ENCODE results near the gene EVI5. TPM values are rescaled to one million over a fixed set of nuclear protein-coding genes. Genes with fewer than 3 reads are reported as not detected.

Gene EVI5
- total RNA-seq (ENCODE audit: low replicate concordance) = 13.7 TPM in 2 replicates

DNA sequence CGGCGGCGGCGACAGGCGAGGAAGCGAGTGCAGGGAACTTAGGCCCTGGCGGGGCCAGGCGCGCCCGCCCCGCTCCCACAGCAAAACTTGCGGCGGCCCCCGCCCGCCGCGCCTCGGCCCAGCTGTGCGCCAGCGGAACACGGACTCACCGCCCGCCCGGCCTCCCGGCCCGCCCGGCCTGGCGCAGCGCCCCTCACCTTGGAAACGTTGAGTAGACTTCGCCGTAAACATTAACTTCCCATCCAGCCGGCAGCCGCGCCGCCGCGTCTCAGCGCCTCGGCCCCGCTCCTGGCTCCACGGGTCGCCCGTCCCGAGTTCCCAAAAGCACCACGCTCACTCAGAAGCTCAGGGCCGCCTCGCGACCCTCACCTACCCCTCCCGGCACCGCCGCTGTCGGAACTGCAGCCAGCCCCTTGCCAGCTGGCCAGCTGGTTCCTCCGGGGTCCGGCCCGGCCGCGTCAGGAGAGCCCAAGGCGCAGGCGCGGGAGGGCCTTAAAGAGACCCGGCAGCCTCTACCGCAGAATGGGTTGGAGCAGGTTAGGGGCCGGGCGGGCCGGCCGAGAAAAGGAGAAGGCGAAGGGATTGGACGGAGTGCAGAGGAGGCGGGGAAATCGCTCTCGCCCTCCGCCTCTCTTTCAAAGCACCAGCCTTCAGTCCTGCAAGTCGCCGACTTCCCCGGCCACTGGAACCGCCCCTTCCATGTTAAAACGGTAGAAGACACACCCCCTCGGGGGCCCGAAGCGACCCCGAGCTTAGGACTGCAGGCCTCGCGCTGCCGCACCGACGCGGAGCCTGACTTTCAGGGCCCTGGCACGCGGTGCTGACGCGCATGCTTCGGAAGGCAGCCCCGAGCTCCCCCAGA lies at the start of gene EVI5:
EVI5 (minus strand) TSS at position 470 of the 862 bp plus-strand sequence. CDS start 48,562 bp downstream, outside the sequence.
- Histone ChIP-seq H3F3A (ENCODE audit: low read depth) (peaks cover 27% of the 10 kb centered on the region), H2AFZ (replicated peaks) (peak within 1 kb of the TSS; percentile 90), H3K9me3 (ENCODE audit: low read depth) (no peaks in the 10 kb centered on the region), H4K20me1 (ENCODE audit: low read depth) (no peaks in the 10 kb centered on the region), H3K9ac (peak within 1 kb of the TSS; percentile 33), H3K36me3 (no peaks in the 10 kb centered on the region), H3K4me1 (no peaks in the 10 kb centered on the region), H3K79me2 (ENCODE audit: low read depth) (peaks cover 40% of the 10 kb centered on the region), H3K4me2 (peak within 1 kb of the TSS; percentile 84), H3K4me3 (peak within 1 kb of the TSS; percentile 70), H3K27me3 (peaks cover 4% of the 10 kb centered on the region), H3K27ac (peak within 1 kb of the TSS; percentile 55)
- H3K4me3 Mint-ChIP-seq = peak within 1 kb of the TSS; percentile 90
- H3K36me3 Mint-ChIP-seq = peaks cover 8% of the 10 kb centered on the region
- TF ChIP-seq EZH2phosphoT487 (IDR thresholded peaks at IDR 0.05) (no peak), EZH2 (IDR thresholded peaks at IDR 0.05) (peak; percentile 50)
- TF ChIP-seq, protein P1, sequence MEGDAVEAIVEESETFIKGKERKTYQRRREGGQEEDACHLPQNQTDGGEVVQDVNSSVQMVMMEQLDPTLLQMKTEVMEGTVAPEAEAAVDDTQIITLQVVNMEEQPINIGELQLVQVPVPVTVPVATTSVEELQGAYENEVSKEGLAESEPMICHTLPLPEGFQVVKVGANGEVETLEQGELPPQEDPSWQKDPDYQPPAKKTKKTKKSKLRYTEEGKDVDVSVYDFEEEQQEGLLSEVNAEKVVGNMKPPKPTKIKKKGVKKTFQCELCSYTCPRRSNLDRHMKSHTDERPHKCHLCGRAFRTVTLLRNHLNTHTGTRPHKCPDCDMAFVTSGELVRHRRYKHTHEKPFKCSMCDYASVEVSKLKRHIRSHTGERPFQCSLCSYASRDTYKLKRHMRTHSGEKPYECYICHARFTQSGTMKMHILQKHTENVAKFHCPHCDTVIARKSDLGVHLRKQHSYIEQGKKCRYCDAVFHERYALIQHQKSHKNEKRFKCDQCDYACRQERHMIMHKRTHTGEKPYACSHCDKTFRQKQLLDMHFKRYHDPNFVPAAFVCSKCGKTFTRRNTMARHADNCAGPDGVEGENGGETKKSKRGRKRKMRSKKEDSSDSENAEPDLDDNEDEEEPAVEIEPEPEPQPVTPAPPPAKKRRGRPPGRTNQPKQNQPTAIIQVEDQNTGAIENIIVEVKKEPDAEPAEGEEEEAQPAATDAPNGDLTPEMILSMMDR (IDR thresholded peaks at IDR 0.05) = no peak
- peak within 1 kb of the TSS; percentile 60 for H3K27ac Mint-ChIP-seq
- H3K9me3 Mint-ChIP-seq = no peaks in the 10 kb centered on the region
- DNase-seq (ENCODE audit: low spot score) = peak; percentile 99
- peaks cover 11% of the 10 kb centered on the region for H3K27me3 Mint-ChIP-seq (ENCODE audit: insufficient read depth, low read depth)
- peaks cover 18% of the 10 kb centered on the region for H3K4me1 Mint-ChIP-seq

DNA sequence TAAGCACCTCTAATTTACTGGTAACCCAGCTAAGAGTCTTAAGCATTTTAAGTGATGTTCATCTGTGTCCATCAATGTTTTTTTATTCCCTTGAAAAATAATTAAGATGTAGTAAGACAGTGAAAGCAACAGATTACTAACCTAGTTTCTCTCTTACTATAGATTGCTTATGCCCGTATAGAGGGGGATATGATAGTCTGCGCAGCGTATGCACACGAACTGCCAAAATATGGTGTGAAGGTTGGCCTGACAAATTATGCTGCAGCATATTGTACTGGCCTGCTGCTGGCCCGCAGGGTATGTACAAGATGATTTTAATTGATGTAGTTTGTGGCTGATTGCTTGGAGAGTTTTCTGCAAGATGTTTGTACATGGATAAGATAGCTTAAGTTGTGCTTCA lies 49.7 kb upstream of the EVI5 start:
- H3K4me2 ChIP-seq = peak overlapping the region; percentile 98
- H3K27me3 ChIP-seq = no peaks in the 10 kb centered on the region
- H3K4me3 ChIP-seq = peak overlapping the region; percentile 88
- peak overlapping the region; percentile 60 for H3K4me3 Mint-ChIP-seq
- H4K20me1 ChIP-seq (ENCODE audit: low read depth) = peaks cover 74% of the 10 kb centered on the region
- no peaks in the 10 kb centered on the region for H3K9me3 ChIP-seq (ENCODE audit: low read depth)
- peaks cover 42% of the 10 kb centered on the region for H3K36me3 Mint-ChIP-seq
- H3K4me1 Mint-ChIP-seq = peaks cover 29% of the 10 kb centered on the region
- no peaks in the 10 kb centered on the region for H3K9me3 Mint-ChIP-seq
- TF ChIP-seq EZH2 (IDR thresholded peaks at IDR 0.05) = no peak
- no peak for TF ChIP-seq EZH2phosphoT487 (IDR thresholded peaks at IDR 0.05)
- TF ChIP-seq, protein P1 (IDR thresholded peaks at IDR 0.05) = no peak
- peaks cover 48% of the 10 kb centered on the region for H3K36me3 ChIP-seq
- no peak overlapping the region for H3K27ac ChIP-seq
- H3K4me1 ChIP-seq = peaks cover 21% of the 10 kb centered on the region
- H3F3A ChIP-seq (ENCODE audit: low read depth) = peaks cover 55% of the 10 kb centered on the region
- peaks cover 78% of the 10 kb centered on the region for H3K79me2 ChIP-seq (ENCODE audit: low read depth)
- no peak overlapping the region for H3K9ac ChIP-seq
- H2AFZ ChIP-seq (replicated peaks) = no peak overlapping the region
- DNase-seq (ENCODE audit: low spot score) = no peak
- peaks cover 5% of the 10 kb centered on the region for H3K27me3 Mint-ChIP-seq (ENCODE audit: insufficient read depth, low read depth)
- no peak overlapping the region for H3K27ac Mint-ChIP-seq

DNA sequence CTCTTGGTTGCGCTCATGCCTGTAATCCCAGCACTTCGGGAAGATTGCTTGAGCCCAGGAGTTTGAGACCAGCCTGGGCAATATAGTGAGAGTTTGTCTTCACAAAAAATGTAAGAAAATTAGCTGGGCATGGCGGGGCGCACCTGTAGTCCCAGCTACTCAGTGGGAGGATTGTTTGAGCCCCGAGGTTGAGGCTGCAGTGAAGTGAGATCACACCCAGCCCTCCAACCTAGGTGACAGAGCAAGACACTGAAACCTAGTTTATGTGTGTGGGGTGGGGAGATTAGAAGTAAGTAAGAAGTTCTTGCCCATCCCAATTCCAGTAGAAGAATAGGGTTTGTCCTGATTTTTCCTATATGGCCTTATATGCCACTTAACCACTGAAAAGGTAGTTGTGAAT lies 48.9 kb upstream of the EVI5 start:
- peaks cover 29% of the 10 kb centered on the region for H3K4me1 Mint-ChIP-seq
- peaks cover 66% of the 10 kb centered on the region for H4K20me1 ChIP-seq (ENCODE audit: low read depth)
- DNase-seq (ENCODE audit: low spot score) = no peak
- H3K9me3 Mint-ChIP-seq = no peaks in the 10 kb centered on the region
- H3K4me3 ChIP-seq = peak overlapping the region; percentile 88
- H3K9ac ChIP-seq = peak overlapping the region; percentile 98
- peaks cover 5% of the 10 kb centered on the region for H3K27me3 Mint-ChIP-seq (ENCODE audit: insufficient read depth, low read depth)
- TF ChIP-seq EZH2 (IDR thresholded peaks at IDR 0.05) (no peak), EZH2phosphoT487 (IDR thresholded peaks at IDR 0.05) (no peak)
- TF ChIP-seq, protein P1 (IDR thresholded peaks at IDR 0.05) = no peak
- peaks cover 71% of the 10 kb centered on the region for H3K79me2 ChIP-seq (ENCODE audit: low read depth)
- peaks cover 48% of the 10 kb centered on the region for H3K36me3 ChIP-seq
- no peak overlapping the region for H3K27ac ChIP-seq
- H3K4me3 Mint-ChIP-seq = peak overlapping the region; percentile 100
- no peaks in the 10 kb centered on the region for H3K9me3 ChIP-seq (ENCODE audit: low read depth)
- no peaks in the 10 kb centered on the region for H3K27me3 ChIP-seq
- H3K27ac Mint-ChIP-seq = no peak overlapping the region
- peaks cover 47% of the 10 kb centered on the region for H3F3A ChIP-seq (ENCODE audit: low read depth)
- H3K36me3 Mint-ChIP-seq = peaks cover 37% of the 10 kb centered on the region
- peak overlapping the region; percentile 98 for H3K4me2 ChIP-seq
- no peak overlapping the region for H2AFZ ChIP-seq (replicated peaks)
- peaks cover 21% of the 10 kb centered on the region for H3K4me1 ChIP-seq

Data from neural progenitor cell (in vitro differentiated cells).